Left colon (tissue), 2 donors: ENCODE results near the gene GAL3ST3. TPM values are rescaled to one million over a fixed set of nuclear protein-coding genes. Genes with fewer than 3 reads are reported as not detected.
"Not testable (repeated sequence)": the region's sequence is repeated elsewhere in the genome, so short reads cannot be mapped to it uniquely, and the experiment has no call there.

ENCODE experiments used
- ATAC-seq: fragments of 200-7000 bp; cut with Tn5 transposase; one replicate; pipeline ENCODE4 v1.9.1; 2020; ENCODE audit warnings: mild to moderate bottlenecking, moderate library complexity
- DNase-seq, 2 donors: peaks; one replicate each; pipeline ENCODE4 v3.0.0-alpha.2; 2020
- intact Hi-C, 2 donors: fragments of 100-400 bp; cut with DNase I in 1 of 2; cut with micrococcal nuclease in 1 of 2; formaldehyde crosslinking; loops; one replicate each; pipeline versions ENCODE4 v1.11.2 to v1.14.0; 2022; cut with DNase I, micrococcal nuclease
- total RNA-seq, 2 donors: library from RNA; stranded (reverse); fragmentation: NEBNext Ultra II Directional; extraction: Animal tissue kit (Norgen Biotek cat#: 25700); gene quantifications; one replicate each; pipeline ENCODE4 v1.2.1, GENCODE V29; 2021
- donor health status: DM: no; HTN: no; CAD: no.
- donor health status: DM: yes; HTN: yes; CAD: no.

GAL3ST3 gene
- total RNA-seq, 2 donors from 2014 or later = not detected

GRCh38 chr11:66050581-66051231 is 1.7 kb upstream of the GAL3ST3 start:
- DNase-seq (no peak), ATAC-seq (no peak)
- intact Hi-C loops = no loop called here

- intact Hi-C loops = no loop called here
- DNase-seq (no peak), ATAC-seq (no peak)
Observed at GRCh38 chr11:66047541-66048365, 1.2 kb downstream of the GAL3ST3 start.

- DNase-seq (no peak), ATAC-seq (no peak)
- intact Hi-C loops = no loop called here
Observed at GRCh38 chr11:66046901-66047300, 2.1 kb downstream of the GAL3ST3 start.

- DNase-seq (peak; percentile 68 to 82), ATAC-seq (peak; percentile 89)
- intact Hi-C loops = no loop called here
Observed at GRCh38 chr11:66045177-66045639, 3.8 kb downstream of the GAL3ST3 start.

GRCh38 chr11:66044757-66045156 is 4.2 kb downstream of the GAL3ST3 start:
- ATAC-seq (no peak), DNase-seq (no peak)
- intact Hi-C loops = no loop called here

GRCh38 chr11:66042996-66043906 is 5.7 kb downstream of the GAL3ST3 start:
- DNase-seq (no peak), ATAC-seq (no peak)
- intact Hi-C loops = no loop called here

- intact Hi-C loops = no loop called here
- ATAC-seq = no peak
- DNase-seq = no peak
Observed at GRCh38 chr11:66042227-66042995, 6.5 kb downstream of the GAL3ST3 start.

- ATAC-seq = no peak
- no peak for DNase-seq
- intact Hi-C loops = no loop called here
Observed at GRCh38 chr11:66039765-66040164, 9.2 kb downstream of the GAL3ST3 start.

GRCh38 chr11:66037327-66037726 is 11.6 kb downstream of the GAL3ST3 start:
- DNase-seq = no peak
- no peak for ATAC-seq
- intact Hi-C loops = no loop called here

- ATAC-seq = no peak
- intact Hi-C loops = no loop called here
- no peak for DNase-seq
Observed at GRCh38 chr11:66036334-66036710, 12.6 kb downstream of the GAL3ST3 start.

GRCh38 chr11:66035653-66036333 is 13.2 kb downstream of the GAL3ST3 start:
- intact Hi-C loops = no loop called here
- ATAC-seq = no peak
- DNase-seq = no peak

- intact Hi-C loops = no loop called here
- DNase-seq (no peak), ATAC-seq (no peak)
Observed at GRCh38 chr11:66032957-66033735, 15.8 kb downstream of the GAL3ST3 start.

GRCh38 chr11:66026017-66026529 is 22.9 kb downstream of the GAL3ST3 start, which contains the start of gene CATSPER1:
CATSPER1 (minus strand) TSS chr11:66026479; CDS start chr11:66026379, 100 bp downstream.
- ATAC-seq = no peak
- intact Hi-C loops = no loop called here
- no peak for DNase-seq

GRCh38 chr11:66023186-66023440 is 25.8 kb downstream of the GAL3ST3 start:
- intact Hi-C loops = not testable (repeated sequence)

GRCh38 chr11:66022401-66023185 is 26.4 kb downstream of the GAL3ST3 start:
- ATAC-seq = peak; percentile 91
- intact Hi-C loops = no loop called here

More at GRCh38 chr11:66023186-66023440, 25.8 kb downstream of the GAL3ST3 start:
- DNase-seq, ATAC-seq: not testable (repeated sequence)

GRCh38 chr11:66020618-66021357 is 28.2 kb downstream of the GAL3ST3 start:
- intact Hi-C loops = no loop called here
- ATAC-seq (peak; percentile 41), DNase-seq (peak in 1 of 2 donors; percentile 53)

More at GRCh38 chr11:66022401-66023185, 26.4 kb downstream of the GAL3ST3 start:
- peak in 1 of 2 donors; percentile 80 for DNase-seq
